Ovary (tissue), 3 donors: ENCODE results near the gene LCNL1.

ENCODE experiments used
- EP300 ChIP-seq: sonication (generic); formaldehyde crosslinking; IDR thresholded peaks from one replicate; pipeline ENCODE4 v1.6.1; 2017; ENCODE audit warnings: antibody characterized with exemption
- POLR2A ChIP-seq: fragments of 450-650 bp; IDR thresholded peaks from one replicate; pipeline ENCODE4 v1.6.1; 2017; ENCODE audit warnings: antibody characterized with exemption, mild to moderate bottlenecking, moderate library complexity
- TF ChIP-seq, protein P1 (sequence below), 3 donors: fragments of 450-650 bp in 2 of 3; fragments of 200-600 bp in 1 of 3; IDR thresholded peaks; one replicate each; pipeline versions ENCODE4 v1.5.1 to v1.8.0; 2016 to 2022; ENCODE audit warnings: antibody characterized with exemption in 3 of 3, mild to moderate bottlenecking in 1 of 3
- donor health status: DM: no; HTN: no; CAD: no.

- TF ChIP-seq, protein P1, sequence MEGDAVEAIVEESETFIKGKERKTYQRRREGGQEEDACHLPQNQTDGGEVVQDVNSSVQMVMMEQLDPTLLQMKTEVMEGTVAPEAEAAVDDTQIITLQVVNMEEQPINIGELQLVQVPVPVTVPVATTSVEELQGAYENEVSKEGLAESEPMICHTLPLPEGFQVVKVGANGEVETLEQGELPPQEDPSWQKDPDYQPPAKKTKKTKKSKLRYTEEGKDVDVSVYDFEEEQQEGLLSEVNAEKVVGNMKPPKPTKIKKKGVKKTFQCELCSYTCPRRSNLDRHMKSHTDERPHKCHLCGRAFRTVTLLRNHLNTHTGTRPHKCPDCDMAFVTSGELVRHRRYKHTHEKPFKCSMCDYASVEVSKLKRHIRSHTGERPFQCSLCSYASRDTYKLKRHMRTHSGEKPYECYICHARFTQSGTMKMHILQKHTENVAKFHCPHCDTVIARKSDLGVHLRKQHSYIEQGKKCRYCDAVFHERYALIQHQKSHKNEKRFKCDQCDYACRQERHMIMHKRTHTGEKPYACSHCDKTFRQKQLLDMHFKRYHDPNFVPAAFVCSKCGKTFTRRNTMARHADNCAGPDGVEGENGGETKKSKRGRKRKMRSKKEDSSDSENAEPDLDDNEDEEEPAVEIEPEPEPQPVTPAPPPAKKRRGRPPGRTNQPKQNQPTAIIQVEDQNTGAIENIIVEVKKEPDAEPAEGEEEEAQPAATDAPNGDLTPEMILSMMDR (IDR thresholded peaks at IDR 0.05) = no peak
- TF ChIP-seq POLR2A (no peak), EP300 (no peak)
Measured at GRCh38 chr9:137023157-137023556, 40.4 kb downstream of the LCNL1 start.
